MCF 10A (cell line): ENCODE data around the gene LINC01488. TPM values are rescaled to one million over a fixed set of nuclear protein-coding genes. Genes with fewer than 3 reads are reported as not detected.

ENCODE experiments used
- BruUV-seq: library from RNA; stranded (reverse); fragments of 400-500 nt; replicated peaks from 2 replicates; lab custom pipeline; 2021; lab: Mats Ljungman, UMichigan
- CTCF ChIA-PET: fragments of 300-600 bp; sonication (Branson Sonifier 250); formaldehyde crosslinking; extraction: SDS; loops from one replicate; lab custom pipeline; 2021; ENCODE audit warnings: antibody characterized with exemption, inconsistent platforms; lab: Yijun Ruan, JAX
- POLR2A ChIA-PET: fragments of 300-600, 350-650 bp; sonication (Branson Sonifier 250); formaldehyde crosslinking; extraction: SDS; loops from one replicate; lab custom pipeline; 2020; ENCODE audit warnings: antibody characterized with exemption, inconsistent platforms; lab: Yijun Ruan, JAX
- DNase-seq: peaks from one replicate; pipeline ENCODE4 v3.0.0-alpha.2; 2018; ENCODE audit not compliant: unreplicated experiment
- H3K27ac Mint-ChIP-seq: one replicate; pipeline ENCODE4 v1.8.0; 2022; ENCODE audit warnings: mild to moderate bottlenecking, low read depth, mixed read lengths; ENCODE audit not compliant: unreplicated experiment
- H3K27me3 Mint-ChIP-seq: one replicate; pipeline ENCODE4 v1.8.0; 2022; ENCODE audit warnings: mixed read lengths; ENCODE audit not compliant: insufficient read depth, unreplicated experiment
- H3K36me3 Mint-ChIP-seq: one replicate; pipeline ENCODE4 v1.8.0; 2022; ENCODE audit warnings: mild to moderate bottlenecking, moderate library complexity, mixed read lengths; ENCODE audit not compliant: insufficient read depth, unreplicated experiment
- H3K4me1 Mint-ChIP-seq: one replicate; pipeline ENCODE4 v1.8.0; 2022; ENCODE audit warnings: mixed read lengths; ENCODE audit not compliant: insufficient read depth, unreplicated experiment
- H3K4me3 Mint-ChIP-seq: one replicate; pipeline ENCODE4 v1.8.0; 2022; ENCODE audit warnings: mild to moderate bottlenecking, moderate library complexity, mixed read lengths; ENCODE audit not compliant: unreplicated experiment
- H3K9me3 Mint-ChIP-seq: one replicate; pipeline ENCODE4 v1.8.0; 2022; ENCODE audit warnings: mixed read lengths; ENCODE audit not compliant: unreplicated experiment
- intact Hi-C: fragments of 100-400 bp; cut with micrococcal nuclease; formaldehyde crosslinking; loops from 2 replicates; pipeline ENCODE4 v1.14.1; 2022
- total RNA-seq: library from RNA; stranded (reverse); gene quantifications from 2 replicates; pipeline ENCODE4 v1.2.3, GENCODE V29; 2022
- TF ChIP-seq, protein P1 (sequence below): fragments of 200-600 bp; IDR thresholded peaks from one replicate; pipeline ENCODE4 v1.8.0; 2022; ENCODE audit warnings: antibody characterized with exemption, mild to moderate bottlenecking; ENCODE audit not compliant: unreplicated experiment

Gene LINC01488
- total RNA-seq, 1 experiment from 2014 or later, result not detected

- intact Hi-C loops, result loop anchor here (2.0 to 10.0 kb wide), 5 partner anchors 144 to 309 kb away; partner anchors contain the start of gene CCND1
- H3K4me3 Mint-ChIP-seq, result no peak overlapping the region
- ChIA-PET CTCF (interaction anchor here (0.6 to 1.0 kb wide), 2 partner anchors 231 to 311 kb away, joined by 3 to 4 read pairs; no protein-coding TSS in a partner anchor), POLR2A (no interaction called here)
- H3K36me3 Mint-ChIP-seq, result no peaks in the 10 kb centered on the region
- peak; percentile 80 for DNase-seq
- H3K4me1 Mint-ChIP-seq, result peaks cover 21% of the 10 kb centered on the region
- TF ChIP-seq, protein P1, sequence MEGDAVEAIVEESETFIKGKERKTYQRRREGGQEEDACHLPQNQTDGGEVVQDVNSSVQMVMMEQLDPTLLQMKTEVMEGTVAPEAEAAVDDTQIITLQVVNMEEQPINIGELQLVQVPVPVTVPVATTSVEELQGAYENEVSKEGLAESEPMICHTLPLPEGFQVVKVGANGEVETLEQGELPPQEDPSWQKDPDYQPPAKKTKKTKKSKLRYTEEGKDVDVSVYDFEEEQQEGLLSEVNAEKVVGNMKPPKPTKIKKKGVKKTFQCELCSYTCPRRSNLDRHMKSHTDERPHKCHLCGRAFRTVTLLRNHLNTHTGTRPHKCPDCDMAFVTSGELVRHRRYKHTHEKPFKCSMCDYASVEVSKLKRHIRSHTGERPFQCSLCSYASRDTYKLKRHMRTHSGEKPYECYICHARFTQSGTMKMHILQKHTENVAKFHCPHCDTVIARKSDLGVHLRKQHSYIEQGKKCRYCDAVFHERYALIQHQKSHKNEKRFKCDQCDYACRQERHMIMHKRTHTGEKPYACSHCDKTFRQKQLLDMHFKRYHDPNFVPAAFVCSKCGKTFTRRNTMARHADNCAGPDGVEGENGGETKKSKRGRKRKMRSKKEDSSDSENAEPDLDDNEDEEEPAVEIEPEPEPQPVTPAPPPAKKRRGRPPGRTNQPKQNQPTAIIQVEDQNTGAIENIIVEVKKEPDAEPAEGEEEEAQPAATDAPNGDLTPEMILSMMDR, result no peak
- BruUV-seq, result no TSS peak
- no peaks in the 10 kb centered on the region for H3K27me3 Mint-ChIP-seq
- no peaks in the 10 kb centered on the region for H3K9me3 Mint-ChIP-seq
- H3K27ac Mint-ChIP-seq, result no peak overlapping the region
Measured at GRCh38 chr11:69443138-69443967, 38.1 kb upstream of the LINC01488 start.

DNA sequence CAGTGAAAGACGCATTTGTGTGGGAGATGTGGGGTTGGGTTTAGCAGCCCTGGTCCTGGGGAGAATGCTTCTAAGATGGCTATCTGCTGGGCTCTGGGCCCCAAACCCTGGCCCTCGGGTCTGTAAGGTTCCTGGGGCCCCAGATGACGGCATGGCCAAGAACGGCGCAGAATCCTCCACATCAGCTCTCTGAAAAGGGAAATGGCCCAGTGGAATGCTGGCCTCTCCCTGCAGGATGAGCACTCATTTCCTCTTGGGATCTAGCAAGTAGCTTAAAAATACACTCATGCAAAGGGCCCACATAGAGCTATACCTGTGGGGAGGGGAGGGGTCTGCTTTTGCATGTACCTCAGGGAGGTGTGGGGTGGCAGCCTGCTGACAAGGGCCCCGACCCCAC is 37.5 kb upstream of the LINC01488 start:
- no peak overlapping the region for H3K27ac Mint-ChIP-seq
- BruUV-seq, result no TSS peak
- no peak for DNase-seq
- no peaks in the 10 kb centered on the region for H3K9me3 Mint-ChIP-seq
- ChIA-PET CTCF (interaction anchor here (0.6 to 0.7 kb wide), 3 partner anchors 58 to 980 kb away, joined by 3 read pairs; no protein-coding TSS in a partner anchor), POLR2A (interaction anchor here (0.6 kb wide), 1 partner anchor 714 kb away, joined by 3 read pairs; no protein-coding TSS in a partner anchor)
- peak overlapping the region; percentile 12 for H3K4me3 Mint-ChIP-seq
- H3K4me1 Mint-ChIP-seq, result peaks cover 21% of the 10 kb centered on the region
- H3K27me3 Mint-ChIP-seq, result no peaks in the 10 kb centered on the region
- TF ChIP-seq, protein P1, result no peak
- intact Hi-C loops, result loop anchor here (2.0 to 10.0 kb wide), 5 partner anchors 143 to 309 kb away; partner anchors contain the start of gene CCND1
- no peaks in the 10 kb centered on the region for H3K36me3 Mint-ChIP-seq

GRCh38 chr11:69444381-69445130 is 36.9 kb upstream of the LINC01488 start:
- intact Hi-C loops, result loop anchor here (5.0 to 10.0 kb wide), 3 partner anchors 143 to 310 kb away; no protein-coding TSS in a partner anchor
- Mint-ChIP-seq H3K36me3 (no peaks in the 10 kb centered on the region), H3K27ac (no peak overlapping the region), H3K4me1 (peaks cover 21% of the 10 kb centered on the region), H3K27me3 (no peaks in the 10 kb centered on the region), H3K9me3 (no peaks in the 10 kb centered on the region), H3K4me3 (peak overlapping the region; percentile 12)
- TF ChIP-seq, protein P1, result peak; percentile 14
- peak; percentile 91 for DNase-seq
- BruUV-seq, result no TSS peak
- CTCF ChIA-PET, result interaction anchor here (0.7 to 1.0 kb wide), 4 partner anchors 59 to 981 kb away, joined by 3 to 4 read pairs (median 3); no protein-coding TSS in a partner anchor
- POLR2A ChIA-PET, result interaction anchor here (0.6 kb wide), 1 partner anchor 713 kb away, joined by 3 read pairs; no protein-coding TSS in a partner anchor
